HepG2 (cell line): ENCODE data around the gene APBA1. TPM values are rescaled to one million over a fixed set of nuclear protein-coding genes. Genes with fewer than 3 reads are reported as not detected.
A peak's percentile ranks its signal among the peaks of the same experiment; 100 is the strongest.

Experiments
- ATAC-seq: fragments of 200-7000 bp; cut with Tn5 transposase; 3 replicates; pipeline ENCODE4 v1.9.1; 2020; ENCODE audit warnings: mild to moderate bottlenecking, moderate library complexity
- BruUV-seq: library from RNA; stranded (reverse); fragments of 400-500 nt; replicated peaks from 2 replicates; lab custom pipeline; 2021; lab: Mats Ljungman, UMichigan
- CTCF ChIA-PET: fragments of 300-600 bp; formaldehyde crosslinking; extraction: SDS; loops from one replicate; lab custom pipeline; 2021; ENCODE audit warnings: low total read pairs, inconsistent platforms, low intra/inter-chr PET ratio; lab: Yijun Ruan, JAX
- POLR2A ChIA-PET: fragments of 350-600 bp; sonication (Branson Sonifier 250); formaldehyde crosslinking; loops from one replicate; lab custom pipeline; 2020; ENCODE audit warnings: antibody characterized with exemption, inconsistent platforms; lab: Yijun Ruan, JAX
- DNase-seq: peaks from one replicate; pipeline ENCODE4 v3.0.0-alpha.2; 2015; ENCODE audit warnings: low spot score
- FAIRE-seq: peaks from 3 replicates; lab custom pipeline; 2011; peaks lifted over from hg19 to GRCh38; lab: Jason Lieb, UNC
- H2AFZ ChIP-seq: one replicate; pipeline ENCODE4 v1.6.1; 2011; ENCODE audit warnings: low read length, inconsistent platforms
- H3K27ac ChIP-seq: fragments of 300-600 bp; 3 replicates; pipeline ENCODE4 v1.8.0; 2011; ENCODE audit warnings: mixed run types, mild to moderate bottlenecking, mixed read lengths, low read length, inconsistent platforms; ENCODE audit not compliant: insufficient read depth; ENCODE audit errors: extremely low read length
- H3K27me3 ChIP-seq, 2 experiments: fragments of 200-600 bp in 1 of 2; 2 replicates in 1 of 2; 3 replicates in 1 of 2; pipeline versions ENCODE4 v1.6.0 to v1.8.0; 2011; ENCODE audit warnings: low read length in 2 of 2, mild to moderate bottlenecking in 2 of 2, moderate library complexity in 2 of 2, inconsistent platforms in 1 of 2; ENCODE audit not compliant: insufficient read depth in 2 of 2, control insufficient read depth in 1 of 2
- H3K36me3 ChIP-seq, 2 experiments: fragments of 200-600 bp in 1 of 2; replicated peaks in 1 of 2; 2 replicates in 1 of 2; 3 replicates in 1 of 2; pipeline versions ENCODE4 v1.5.1 to v1.8.0; 2011; ENCODE audit warnings: low read length in 2 of 2, inconsistent platforms in 1 of 2; ENCODE audit not compliant: insufficient read depth in 2 of 2, control insufficient read depth in 1 of 2
- H3K4me1 ChIP-seq: 2 replicates; pipeline ENCODE4 v1.5.1; 2012; ENCODE audit warnings: low read length, inconsistent platforms; ENCODE audit not compliant: insufficient read depth
- H3K4me2 ChIP-seq: 2 replicates; pipeline ENCODE4 v1.6.0; 2011; ENCODE audit warnings: low read depth, low read length, inconsistent platforms
- H3K4me3 ChIP-seq, 3 experiments: fragments of 200-600 bp in 1 of 3; sonication (generic), shearing (Covaris generic) in 1 of 3; replicated peaks in 1 of 3; 2 replicates each; pipeline ENCODE4 v1.5.1; 2011 to 2016; ENCODE audit warnings: low read length in 3 of 3, inconsistent platforms in 2 of 3, low read depth in 2 of 3, mild to moderate bottlenecking in 2 of 3, control low read depth in 1 of 3, mixed read lengths in 1 of 3; ENCODE audit not compliant: insufficient read depth in 1 of 3
- H3K79me2 ChIP-seq: one replicate; pipeline ENCODE4 v1.6.1; 2011; ENCODE audit warnings: low read length, inconsistent platforms; ENCODE audit not compliant: insufficient read depth
- H3K9ac ChIP-seq: 2 replicates; pipeline ENCODE4 v1.6.0; 2011; ENCODE audit warnings: mild to moderate bottlenecking, low read depth, low read length, inconsistent platforms; ENCODE audit not compliant: insufficient read depth
- H3K9me3 ChIP-seq: 2 replicates; pipeline ENCODE4 v1.5.1; 2012; ENCODE audit warnings: mild to moderate bottlenecking, low read length
- H4K20me1 ChIP-seq: 2 replicates; pipeline ENCODE4 v1.6.0; 2011; ENCODE audit warnings: inconsistent platforms, mild to moderate bottlenecking, low read length, moderate library complexity; ENCODE audit not compliant: insufficient read depth
- HHEX ChIP-seq: IDR thresholded peaks from 2 replicates; pipeline ENCODE4 v1.6.1; 2016; ENCODE audit warnings: control low read depth
- SETDB1 ChIP-seq: sonication (generic); formaldehyde crosslinking; IDR thresholded peaks from 2 replicates; pipeline ENCODE4 v1.5.1; 2020; ENCODE audit warnings: missing genetic modification reagents, mild to moderate bottlenecking, borderline replicate concordance
- SOX13 ChIP-seq, 3 experiments: fragments of 450-650 bp in 1 of 3; sonication (generic) in 1 of 3; formaldehyde crosslinking in 1 of 3; IDR thresholded peaks in 2 of 3; conservative IDR thresholded peaks in 1 of 3; 2 replicates each; pipeline versions ENCODE4 v1.5.0 to v1.6.1; 2016 to 2020; ENCODE audit warnings: antibody characterized with exemption in 1 of 3, mild to moderate bottlenecking in 1 of 3, missing compliant biosample characterization in 1 of 3, missing genetic modification reagents in 1 of 3, moderate library complexity in 1 of 3
- SP1 ChIP-seq, 2 experiments: fragments of 450-650 bp in 1 of 2; sonication (generic) in 1 of 2; formaldehyde crosslinking in 1 of 2; IDR thresholded peaks; 2 replicates each; pipeline versions ENCODE4 v1.4.0 to v1.6.1; 2016 to 2020; ENCODE audit warnings: missing genetic modification reagents in 1 of 2
- ZBTB7B ChIP-seq: sonication (generic); formaldehyde crosslinking; IDR thresholded peaks from 2 replicates; pipeline ENCODE4 v1.4.0; 2020; ENCODE audit warnings: missing genetic modification reagents
- ZNF670 ChIP-seq: sonication (generic); formaldehyde crosslinking; IDR thresholded peaks from 2 replicates; pipeline ENCODE4 v1.8.0; 2022; ENCODE audit warnings: mild to moderate bottlenecking, missing genetic modification reagents, borderline replicate concordance
- ZNF816 ChIP-seq: sonication (generic); formaldehyde crosslinking; IDR thresholded peaks from 2 replicates; pipeline ENCODE4 v1.8.0; 2022; ENCODE audit warnings: missing genetic modification reagents, mild to moderate bottlenecking, borderline replicate concordance
- WGBS: methylation state at CpG from one replicate; pipeline ENCODE4 v1.1.6; 2017; ENCODE audit warnings: low lambda C conversion rate; 5-methylcytosine and 5-hydroxymethylcytosine counted together
- in situ Hi-C: cut with HindIII; loops from 2 replicates; pipeline ENCODE4 v1.10.0; 2017; ENCODE audit warnings: low pct_unique_long_range_greater_than_20kb; ENCODE audit not compliant: extremely low pct_ligation_motif_present
- intact Hi-C: fragments of 100-400 bp; cut with micrococcal nuclease; formaldehyde crosslinking; loops from one replicate; pipeline ENCODE4 v1.10.0; 2022; ENCODE audit not compliant: unreplicated experiment
- polyA plus RNA-seq, 8 experiments: library from polyadenylated mRNA; depleted of rRNA in 3 of 8; stranded (reverse) in 7 of 8; unstranded in 1 of 8; fragments of >200 nt; fragmentation: Illumina TruSeq in 4 of 8; extraction: Trizol in 4 of 8; gene quantifications; 2 replicates each; pipeline versions ENCODE4 v1.2.1 to v1.2.3, GENCODE V29; 2011 to 2016; ENCODE audit warnings: low read depth in 4 of 8, missing spikeins in 1 of 8, mixed read lengths in 1 of 8; ENCODE audit not compliant: insufficient read depth in 1 of 8
- total RNA-seq, 5 experiments: library from RNA; depleted of rRNA; stranded (reverse); fragments of >200 nt; fragmentation: Illumina TruSeq; extraction: Trizol; gene quantifications; 2 replicates each; pipeline ENCODE4 v1.2.3, GENCODE V29; 2016; ENCODE audit warnings: low read depth in 1 of 5
- TF ChIP-seq, protein P1 (sequence below): IDR thresholded peaks from 2 replicates; pipeline ENCODE4 v1.6.1; 2016; ENCODE audit warnings: missing genetic modification reagents, missing compliant biosample characterization
- TF ChIP-seq, protein P2 (sequence below): sonication (generic); formaldehyde crosslinking; conservative IDR thresholded peaks from 2 replicates; pipeline ENCODE4 v1.4.0; 2020; ENCODE audit warnings: missing genetic modification reagents
- TF ChIP-seq, protein P3 (sequence below): sonication (generic); formaldehyde crosslinking; IDR thresholded peaks from 2 replicates; pipeline ENCODE4 v1.4.0; 2020; ENCODE audit warnings: missing genetic modification reagents

Gene APBA1
- total and polyA plus RNA-seq, 2 of the 13 experiments (the other 11 are each of a cell fraction or from before 2014, with no cell fraction given): 0.15 TPM; not detected in 1

DNA sequence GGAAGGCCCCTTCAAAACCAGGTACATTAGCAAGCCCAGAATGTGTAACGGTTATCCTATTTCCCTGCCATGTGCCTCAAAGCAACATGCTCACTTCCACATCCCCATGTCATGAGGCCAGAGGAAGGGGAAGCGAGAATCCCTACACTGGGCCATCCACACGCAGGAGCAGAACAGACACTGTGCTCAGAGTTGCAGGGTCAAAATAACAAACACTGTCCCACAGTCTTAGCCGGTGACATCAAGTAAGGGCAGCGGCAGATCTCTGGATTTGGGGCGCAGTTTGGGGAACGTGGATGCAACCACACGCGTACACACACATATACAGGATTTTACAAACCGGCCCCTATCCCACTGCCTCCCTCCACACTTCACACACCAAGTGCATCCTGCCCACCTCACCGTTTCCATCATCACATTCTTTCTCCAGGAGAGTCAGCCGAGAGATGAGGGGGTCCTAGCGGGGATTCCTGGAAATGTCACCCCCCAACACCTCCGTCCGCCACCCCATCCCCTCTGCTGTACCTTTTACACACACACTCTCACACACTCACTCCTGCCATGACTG lies 776 bp downstream of the APBA1 start:
- CTCF ChIA-PET: interaction anchor here (4.0 kb wide), 1 partner anchor 206 kb away, joined by 30 read pairs; no protein-coding TSS in a partner anchor

More for the DNA sequence above, 776 bp downstream of the APBA1 start:
- DNase-seq: no peak
- H3K9ac ChIP-seq: no peak overlapping the region
- TF ChIP-seq ZBTB7B (CRISPR knock-in tag) (no peak), HHEX (CRISPR knock-in tag) (no peak), SOX13 (IDR thresholded peaks at IDR 0.05) (no peak), SOX13 (CRISPR knock-in tag; conservative IDR thresholded peaks at IDR 0.05 in 1 of 2, IDR thresholded peaks at IDR 0.05 in 1 of 2) (no peak), SETDB1 (CRISPR knock-in tag) (no peak), ZNF816 (CRISPR knock-in tag) (no peak), ZNF670 (no peak), SP1 (IDR thresholded peaks at IDR 0.05) (no peak), SP1 (CRISPR knock-in tag; IDR thresholded peaks at IDR 0.05) (no peak)
- TF ChIP-seq, protein P1, sequence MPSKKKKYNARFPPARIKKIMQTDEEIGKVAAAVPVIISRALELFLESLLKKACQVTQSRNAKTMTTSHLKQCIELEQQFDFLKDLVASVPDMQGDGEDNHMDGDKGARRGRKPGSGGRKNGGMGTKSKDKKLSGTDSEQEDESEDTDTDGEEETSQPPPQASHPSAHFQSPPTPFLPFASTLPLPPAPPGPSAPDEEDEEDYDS (CRISPR knock-in tag): no peak
- TF ChIP-seq, protein P2, sequence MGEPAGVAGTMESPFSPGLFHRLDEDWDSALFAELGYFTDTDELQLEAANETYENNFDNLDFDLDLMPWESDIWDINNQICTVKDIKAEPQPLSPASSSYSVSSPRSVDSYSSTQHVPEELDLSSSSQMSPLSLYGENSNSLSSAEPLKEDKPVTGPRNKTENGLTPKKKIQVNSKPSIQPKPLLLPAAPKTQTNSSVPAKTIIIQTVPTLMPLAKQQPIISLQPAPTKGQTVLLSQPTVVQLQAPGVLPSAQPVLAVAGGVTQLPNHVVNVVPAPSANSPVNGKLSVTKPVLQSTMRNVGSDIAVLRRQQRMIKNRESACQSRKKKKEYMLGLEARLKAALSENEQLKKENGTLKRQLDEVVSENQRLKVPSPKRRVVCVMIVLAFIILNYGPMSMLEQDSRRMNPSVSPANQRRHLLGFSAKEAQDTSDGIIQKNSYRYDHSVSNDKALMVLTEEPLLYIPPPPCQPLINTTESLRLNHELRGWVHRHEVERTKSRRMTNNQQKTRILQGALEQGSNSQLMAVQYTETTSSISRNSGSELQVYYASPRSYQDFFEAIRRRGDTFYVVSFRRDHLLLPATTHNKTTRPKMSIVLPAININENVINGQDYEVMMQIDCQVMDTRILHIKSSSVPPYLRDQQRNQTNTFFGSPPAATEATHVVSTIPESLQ (CRISPR knock-in tag): no peak
- TF ChIP-seq, protein P3, sequence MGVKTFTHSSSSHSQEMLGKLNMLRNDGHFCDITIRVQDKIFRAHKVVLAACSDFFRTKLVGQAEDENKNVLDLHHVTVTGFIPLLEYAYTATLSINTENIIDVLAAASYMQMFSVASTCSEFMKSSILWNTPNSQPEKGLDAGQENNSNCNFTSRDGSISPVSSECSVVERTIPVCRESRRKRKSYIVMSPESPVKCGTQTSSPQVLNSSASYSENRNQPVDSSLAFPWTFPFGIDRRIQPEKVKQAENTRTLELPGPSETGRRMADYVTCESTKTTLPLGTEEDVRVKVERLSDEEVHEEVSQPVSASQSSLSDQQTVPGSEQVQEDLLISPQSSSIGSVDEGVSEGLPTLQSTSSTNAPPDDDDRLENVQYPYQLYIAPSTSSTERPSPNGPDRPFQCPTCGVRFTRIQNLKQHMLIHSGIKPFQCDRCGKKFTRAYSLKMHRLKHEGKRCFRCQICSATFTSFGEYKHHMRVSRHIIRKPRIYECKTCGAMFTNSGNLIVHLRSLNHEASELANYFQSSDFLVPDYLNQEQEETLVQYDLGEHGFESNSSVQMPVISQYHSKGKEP (CRISPR knock-in tag): no peak
- no peaks in the 10 kb centered on the region for H3K4me1 ChIP-seq
- WGBS: 69% methylated on average over 15 of the region's 15 CpGs
- no peak overlapping the region for H2AFZ ChIP-seq
- no peaks in the 10 kb centered on the region for H3K36me3 ChIP-seq
- H3K4me3 ChIP-seq: peak overlapping the region in 2 of 3 experiments; percentile 57 to 68; a peak in 2 of 6 replicates
- peaks cover 4 to 50% of the 10 kb centered on the region in 2 experiments for H3K27me3 ChIP-seq
- no TSS peak for BruUV-seq
- no peak for ATAC-seq
- peak overlapping the region; percentile 66; the same call in 1 of the 2 replicates for H3K4me2 ChIP-seq
- H3K79me2 ChIP-seq: no peaks in the 10 kb centered on the region
- no peaks in the 10 kb centered on the region for H4K20me1 ChIP-seq
- POLR2A ChIA-PET: interaction anchor here (1.0 kb wide), 1 partner anchor 76 kb away, joined by 3 read pairs; no protein-coding TSS in a partner anchor
- no peak for FAIRE-seq
- no peak overlapping the region for H3K27ac ChIP-seq
- H3K9me3 ChIP-seq: no peaks in the 10 kb centered on the region
- in situ Hi-C loops: loop anchor here (10.0 kb wide), 1 partner anchor 203 kb away; no protein-coding TSS in a partner anchor
- intact Hi-C loops: loop anchor here (5.0 to 10.0 kb wide), 2 partner anchors 76 to 153 kb away; partner anchors contain the start of gene CFAP95
